Mesenchymal stem cell (in vitro differentiated cells and primary cell): Measurements from ENCODE around the gene SRD5A3. TPM values are rescaled to one million over a fixed set of nuclear protein-coding genes. Genes with fewer than 3 reads are reported as not detected.

ENCODE experiments used
- DNase-seq: peaks from one replicate; pipeline ENCODE4 v3.0.0-alpha.2; 2013
- H2AFZ ChIP-seq: one replicate; pipeline ENCODE4 v1.6.1; 2013; ENCODE audit warnings: low read depth, mild to moderate bottlenecking, control low read depth, inconsistent platforms, low read length, moderate library complexity
- H2AK5ac ChIP-seq: 2 replicates; pipeline ENCODE4 v1.6.1; 2013; ENCODE audit warnings: low read length, moderate library complexity, mild to moderate bottlenecking, inconsistent platforms; ENCODE audit not compliant: severe bottlenecking
- H2BK120ac ChIP-seq: one replicate; pipeline ENCODE4 v1.6.1; 2013; ENCODE audit warnings: low read depth, mild to moderate bottlenecking, inconsistent platforms, low read length, moderate library complexity
- H2BK12ac ChIP-seq, 2 experiments: one replicate each; pipeline ENCODE4 v1.6.1; 2013; ENCODE audit warnings: inconsistent platforms in 2 of 2, low read length in 2 of 2, mild to moderate bottlenecking in 2 of 2, moderate library complexity in 2 of 2, control low read depth in 1 of 2
- H2BK15ac ChIP-seq: one replicate; pipeline ENCODE4 v1.6.1; 2013; ENCODE audit warnings: mild to moderate bottlenecking, low read depth, inconsistent platforms; ENCODE audit not compliant: poor library complexity, severe bottlenecking
- H2BK5ac ChIP-seq: 2 replicates; pipeline ENCODE4 v1.6.1; 2013; ENCODE audit warnings: low read depth, mild to moderate bottlenecking, low read length, control low read depth, inconsistent platforms; ENCODE audit not compliant: poor library complexity, severe bottlenecking
- H3K14ac ChIP-seq, 2 experiments: one replicate each; pipeline ENCODE4 v1.6.1; 2013; ENCODE audit warnings: inconsistent platforms in 2 of 2, low read length in 2 of 2, control low read depth in 1 of 2, mild to moderate bottlenecking in 1 of 2, moderate library complexity in 1 of 2
- H3K18ac ChIP-seq, 2 experiments: one replicate each; pipeline ENCODE4 v1.6.1; 2013; ENCODE audit warnings: inconsistent platforms in 2 of 2, low read length in 2 of 2, control low read depth in 1 of 2, low read depth in 1 of 2, mild to moderate bottlenecking in 1 of 2
- H3K23ac ChIP-seq, 2 experiments: one replicate each; pipeline ENCODE4 v1.6.1; 2013; ENCODE audit warnings: inconsistent platforms in 2 of 2, low read length in 2 of 2, mild to moderate bottlenecking in 2 of 2, moderate library complexity in 2 of 2, control low read depth in 1 of 2
- H3K27ac ChIP-seq: 2 replicates; pipeline ENCODE4 v1.5.1; 2013; ENCODE audit warnings: mild to moderate bottlenecking, moderate library complexity, low read length, control low read depth, inconsistent platforms; ENCODE audit not compliant: poor library complexity, severe bottlenecking
- H3K27me3 ChIP-seq, 2 experiments: 2 replicates each; pipeline versions ENCODE4 v1.6.1 to v1.7.0; 2013; ENCODE audit warnings: low read length in 2 of 2, mild to moderate bottlenecking in 2 of 2, moderate library complexity in 2 of 2, control low read depth in 1 of 2, inconsistent platforms in 1 of 2; ENCODE audit not compliant: control insufficient read depth in 1 of 2, insufficient read depth in 1 of 2
- H3K36me3 ChIP-seq, 2 experiments: 2 replicates each; pipeline versions ENCODE4 v1.6.1 to v1.7.0; 2013; ENCODE audit warnings: low read length in 2 of 2, control low read depth in 1 of 2, inconsistent platforms in 1 of 2, low read depth in 1 of 2, mild to moderate bottlenecking in 1 of 2; ENCODE audit not compliant: insufficient read depth in 2 of 2, control insufficient read depth in 1 of 2
- H3K4ac ChIP-seq, 2 experiments: one replicate each; pipeline ENCODE4 v1.6.1; 2013; ENCODE audit warnings: inconsistent platforms in 2 of 2, low read length in 2 of 2, mild to moderate bottlenecking in 2 of 2, moderate library complexity in 2 of 2, control low read depth in 1 of 2, low read depth in 1 of 2
- H3K4me1 ChIP-seq: 2 replicates; pipeline ENCODE4 v1.6.1; 2013; ENCODE audit warnings: low read depth, low read length, control low read depth; ENCODE audit not compliant: control insufficient read depth, insufficient read depth
- H3K4me2 ChIP-seq: 2 replicates; pipeline ENCODE4 v1.6.1; 2013; ENCODE audit warnings: low read length, mild to moderate bottlenecking, inconsistent platforms; ENCODE audit not compliant: poor library complexity, severe bottlenecking
- H3K4me3 ChIP-seq, 2 experiments: 2 replicates each; pipeline versions ENCODE4 v1.5.1 to v1.7.0; 2013; ENCODE audit warnings: low read length in 2 of 2, mild to moderate bottlenecking in 2 of 2, control low read depth in 1 of 2, low read depth in 1 of 2; ENCODE audit not compliant: insufficient read depth in 1 of 2
- H3K79me1 ChIP-seq: replicated peaks from 2 replicates; pipeline ENCODE4 v1.6.1; 2013; ENCODE audit warnings: mild to moderate bottlenecking, control low read depth, low read length, inconsistent platforms; ENCODE audit not compliant: poor library complexity, severe bottlenecking
- H3K9ac ChIP-seq: 2 replicates; pipeline ENCODE4 v1.7.0; 2013; ENCODE audit warnings: mild to moderate bottlenecking, low read length, moderate library complexity
- H3K9me3 ChIP-seq: 2 replicates; pipeline ENCODE4 v1.7.0; 2013; ENCODE audit warnings: mild to moderate bottlenecking, low read length; ENCODE audit not compliant: control insufficient read depth
- H4K8ac ChIP-seq: one replicate; pipeline ENCODE4 v1.6.1; 2013; ENCODE audit warnings: inconsistent platforms, mild to moderate bottlenecking, low read length, moderate library complexity
- H4K91ac ChIP-seq: one replicate; pipeline ENCODE4 v1.6.1; 2013; ENCODE audit warnings: mild to moderate bottlenecking, low read length, inconsistent platforms
- WGBS: methylation state at CpG from one replicate; pipeline ENCODE4 v1.1.7; 2013; ENCODE audit warnings: mixed read lengths; 5-methylcytosine and 5-hydroxymethylcytosine counted together
- polyA plus RNA-seq, 2 experiments: library from polyadenylated mRNA; stranded (reverse); fragments of 200-250 nt; gene quantifications; one replicate each; pipeline ENCODE4 v1.2.3, GENCODE V29; 2013

SRD5A3 gene
- polyA plus RNA-seq (2013, experiment 1 of 2): 15.1 TPM
- polyA plus RNA-seq (2013, experiment 2 of 2): 15.2 TPM

- Histone ChIP-seq H3K4me3 (peak within 1 kb of the TSS; percentile 70 to 86), H2AK5ac (no peak within 1 kb of the TSS), H3K14ac (peak within 1 kb of the TSS in 1 of 2 experiments; percentile 84), H3K9me3 (no peaks in the 10 kb centered on the region), H3K4me1 (peaks cover 8% of the 10 kb centered on the region), H3K23ac (peak within 1 kb of the TSS in 1 of 2 experiments; percentile 69), H2BK120ac (peak within 1 kb of the TSS; percentile 71), H2BK15ac (peak within 1 kb of the TSS; percentile 87), H3K27me3 (no peaks in the 10 kb centered on the region), H3K9ac (peak within 1 kb of the TSS; percentile 92), H4K8ac (peak within 1 kb of the TSS; percentile 87), H3K4ac (peak within 1 kb of the TSS; percentile 53 to 86), H2BK5ac (no peak within 1 kb of the TSS), H3K79me1 (peaks cover 5% of the 10 kb centered on the region), H3K36me3 (no peaks in the 10 kb centered on the region), H4K91ac (peak within 1 kb of the TSS; percentile 94), H3K27ac (peak within 1 kb of the TSS; percentile 34), H3K18ac (peak within 1 kb of the TSS; percentile 78 to 92), H2BK12ac (peak within 1 kb of the TSS; percentile 28 to 33), H3K4me2 (peak within 1 kb of the TSS; percentile 95), H2AFZ (peak within 1 kb of the TSS; percentile 90)
- DNase-seq: peak; percentile 82
- under 1% methylated on average over 81 of the region's 95 CpGs for WGBS
Observed at GRCh38 chr4:55345980-55346850, at the start of gene SRD5A3. SRD5A3 (plus strand) TSS chr4:55346242; CDS start chr4:55346337, 95 bp downstream.

GRCh38 chr4:55297346-55297745, 48.7 kb upstream of the SRD5A3 start:
- Histone ChIP-seq H3K9me3 (no peaks in the 10 kb centered on the region), H3K14ac (peak overlapping the region in 1 of 2 experiments; percentile 86), H3K4me1 (peaks cover 2% of the 10 kb centered on the region), H3K4ac (no peak overlapping the region), H3K9ac (no peak overlapping the region), H3K36me3 (no peaks in the 10 kb centered on the region), H4K91ac (no peak overlapping the region), H2BK15ac (no peak overlapping the region), H3K18ac (no peak overlapping the region), H2AK5ac (no peak overlapping the region), H3K79me1 (no peaks in the 10 kb centered on the region), H3K4me3 (no peak overlapping the region), H2BK12ac (no peak overlapping the region), H3K23ac (no peak overlapping the region), H2BK5ac (no peak overlapping the region), H2AFZ (no peak overlapping the region), H3K27me3 (peaks cover 0 to 2% of the 10 kb centered on the region in 2 experiments), H4K8ac (no peak overlapping the region), H3K4me2 (no peak overlapping the region), H2BK120ac (no peak overlapping the region), H3K27ac (no peak overlapping the region)
- 92% methylated on average over 8 of the region's 9 CpGs for WGBS
- no peak for DNase-seq

DNA sequence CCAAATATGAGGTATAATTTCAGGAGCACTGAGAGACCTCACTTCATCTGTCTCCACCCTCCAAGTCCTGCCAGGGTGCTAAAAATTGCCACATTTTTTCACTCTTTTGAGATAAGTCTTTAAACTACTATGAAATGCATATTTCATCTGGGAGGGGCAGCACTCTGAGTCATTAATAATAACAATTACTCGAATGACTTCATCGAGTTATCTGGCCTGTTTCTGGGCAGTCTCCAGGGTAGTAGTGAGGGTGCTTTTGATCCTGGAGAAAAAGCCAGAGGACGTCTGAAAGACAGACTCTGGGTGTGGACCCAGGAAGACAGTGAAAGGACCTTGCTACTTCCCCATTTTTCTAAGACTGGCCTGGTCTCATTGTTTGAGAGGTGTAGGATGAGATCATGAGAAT, 42.3 kb upstream of the SRD5A3 start:
- H2AFZ ChIP-seq: no peak overlapping the region
- WGBS: 19% methylated on average over 3 of the region's 3 CpGs
- H4K91ac ChIP-seq: no peak overlapping the region
- no peak overlapping the region for H3K4me3 ChIP-seq
- H2BK15ac ChIP-seq: no peak overlapping the region
- DNase-seq: peak; percentile 28
- no peak overlapping the region for H2BK5ac ChIP-seq
- no peak overlapping the region for H4K8ac ChIP-seq
- H3K9ac ChIP-seq: peak overlapping the region; percentile 10
- H3K18ac ChIP-seq: no peak overlapping the region
- H3K4me2 ChIP-seq: no peak overlapping the region
- H3K4me1 ChIP-seq: no peaks in the 10 kb centered on the region
- no peak overlapping the region for H3K23ac ChIP-seq
- H3K27ac ChIP-seq: no peak overlapping the region
- H3K27me3 ChIP-seq: no peaks in the 10 kb centered on the region
- no peaks in the 10 kb centered on the region for H3K9me3 ChIP-seq
- no peak overlapping the region for H3K4ac ChIP-seq
- no peak overlapping the region for H2AK5ac ChIP-seq
- no peak overlapping the region for H2BK12ac ChIP-seq
- H2BK120ac ChIP-seq: no peak overlapping the region
- no peaks in the 10 kb centered on the region for H3K79me1 ChIP-seq
- no peak overlapping the region for H3K14ac ChIP-seq
- no peaks in the 10 kb centered on the region for H3K36me3 ChIP-seq

- H2BK120ac ChIP-seq: no peak overlapping the region
- H3K4ac ChIP-seq: no peak overlapping the region
- H2BK5ac ChIP-seq: no peak overlapping the region
- H2BK15ac ChIP-seq: no peak overlapping the region
- H3K4me3 ChIP-seq: no peak overlapping the region
- no peaks in the 10 kb centered on the region for H3K36me3 ChIP-seq
- no peaks in the 10 kb centered on the region for H3K27me3 ChIP-seq
- no peak overlapping the region for H3K23ac ChIP-seq
- no peak overlapping the region for H2AFZ ChIP-seq
- no peak overlapping the region for H2AK5ac ChIP-seq
- H3K14ac ChIP-seq: no peak overlapping the region
- no peak overlapping the region for H4K8ac ChIP-seq
- no peak for DNase-seq
- H3K9ac ChIP-seq: no peak overlapping the region
- H3K4me2 ChIP-seq: no peak overlapping the region
- no peak overlapping the region for H4K91ac ChIP-seq
- no peak overlapping the region for H2BK12ac ChIP-seq
- no peaks in the 10 kb centered on the region for H3K9me3 ChIP-seq
- no peaks in the 10 kb centered on the region for H3K79me1 ChIP-seq
- 76% methylated on average over 3 of the region's 3 CpGs for WGBS
- H3K4me1 ChIP-seq: no peaks in the 10 kb centered on the region
- H3K18ac ChIP-seq: no peak overlapping the region
- H3K27ac ChIP-seq: no peak overlapping the region
Observed at GRCh38 chr4:55304303-55304702, 41.7 kb upstream of the SRD5A3 start.
